ENCODE measurements around the gene LRRN2.
A peak's percentile ranks its signal among the peaks of the same experiment; 100 is the strongest.

The LRRN2 gene

GRCh38 chr1:204592246-204592948 lies 93.1 kb downstream of the LRRN2 start:
- DNase-seq, result no peak

- DNase-seq, result no peak
These were observed 94.0 kb downstream of the LRRN2 start for GRCh38 chr1:204591473-204592090.

- DNase-seq, result no peak
These were observed 96.0 kb downstream of the LRRN2 start for GRCh38 chr1:204589409-204590038.

- no peak for DNase-seq
These were observed 96.7 kb downstream of the LRRN2 start for GRCh38 chr1:204588826-204589225.

- DNase-seq, result no peak
These were observed 97.9 kb downstream of the LRRN2 start for GRCh38 chr1:204587621-204588020.

- no peak for DNase-seq
These were observed 100.7 kb downstream of the LRRN2 start for GRCh38 chr1:204584699-204585372.

- no peak for DNase-seq
These were observed 101.5 kb downstream of the LRRN2 start for GRCh38 chr1:204583909-204584632.

GRCh38 chr1:204581759-204582158 lies 103.8 kb downstream of the LRRN2 start:
- DNase-seq, result no peak

- no peak for DNase-seq
These were observed 104.7 kb downstream of the LRRN2 start for GRCh38 chr1:204580862-204581261.

GRCh38 chr1:204579681-204580080 lies 105.9 kb downstream of the LRRN2 start:
- no peak for DNase-seq

GRCh38 chr1:204578867-204579664 lies 106.5 kb downstream of the LRRN2 start:
- DNase-seq, result peak; percentile 28

GRCh38 chr1:204577794-204578478 lies 107.6 kb downstream of the LRRN2 start:
- DNase-seq, result no peak

- DNase-seq, result no peak
These were observed 109.1 kb downstream of the LRRN2 start for GRCh38 chr1:204576422-204576821.

- DNase-seq, result no peak
These were observed 110.0 kb downstream of the LRRN2 start for GRCh38 chr1:204575221-204576190.

GRCh38 chr1:204574865-204575163 lies 110.7 kb downstream of the LRRN2 start:
- DNase-seq, result no peak

- no peak for DNase-seq
These were observed 111.3 kb downstream of the LRRN2 start for GRCh38 chr1:204574016-204574864.

GRCh38 chr1:204572923-204573922 lies 112.3 kb downstream of the LRRN2 start:
- no peak for DNase-seq

- DNase-seq, result no peak
These were observed 113.9 kb downstream of the LRRN2 start for GRCh38 chr1:204571631-204572030.
